Measurements from ENCODE around the gene ATG3. TPM values are rescaled to one million over a fixed set of nuclear protein-coding genes. Genes with fewer than 3 reads are reported as not detected.
"Not testable (repeated sequence)": the region's sequence is repeated elsewhere in the genome, so short reads cannot be mapped to it uniquely, and the experiment has no call there.

ATG3 gene
- total RNA-seq, 2 donors from 2014 or later: 45.7 to 73.5 TPM

DNA sequence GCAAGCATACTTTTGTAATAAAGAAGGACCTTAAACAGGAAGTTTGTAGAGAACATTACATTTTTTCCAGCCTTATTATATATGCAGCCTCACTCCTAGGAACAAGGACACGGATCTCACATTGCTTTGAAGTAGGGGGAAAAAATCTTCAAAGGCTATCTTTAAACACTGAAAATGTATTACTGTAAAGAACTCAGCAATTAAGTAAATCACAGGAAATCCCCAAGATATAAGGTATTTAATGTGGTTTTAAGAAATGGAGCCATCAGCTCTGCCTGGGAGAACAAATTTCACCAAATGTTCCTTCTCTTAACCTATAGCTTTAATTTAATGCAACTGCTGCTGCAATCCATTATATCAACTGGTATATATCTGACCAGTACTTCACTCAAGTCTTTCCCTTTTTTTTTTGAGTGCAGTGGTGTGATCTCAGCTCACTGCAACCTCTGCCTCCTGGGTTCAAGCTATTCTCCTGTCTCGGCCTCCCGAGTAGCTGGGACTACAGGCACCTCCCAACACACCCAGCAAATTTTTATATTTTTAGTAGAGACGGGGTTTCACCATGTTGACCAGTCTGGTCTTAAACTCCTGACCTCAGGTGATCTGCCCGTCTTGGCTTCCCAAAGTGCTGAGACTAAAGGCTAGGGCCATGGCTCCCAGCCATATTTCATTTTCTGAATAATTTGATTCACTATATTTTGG, 65.2 kb downstream of the ATG3 start:
- TF ChIP-seq, protein P1, sequence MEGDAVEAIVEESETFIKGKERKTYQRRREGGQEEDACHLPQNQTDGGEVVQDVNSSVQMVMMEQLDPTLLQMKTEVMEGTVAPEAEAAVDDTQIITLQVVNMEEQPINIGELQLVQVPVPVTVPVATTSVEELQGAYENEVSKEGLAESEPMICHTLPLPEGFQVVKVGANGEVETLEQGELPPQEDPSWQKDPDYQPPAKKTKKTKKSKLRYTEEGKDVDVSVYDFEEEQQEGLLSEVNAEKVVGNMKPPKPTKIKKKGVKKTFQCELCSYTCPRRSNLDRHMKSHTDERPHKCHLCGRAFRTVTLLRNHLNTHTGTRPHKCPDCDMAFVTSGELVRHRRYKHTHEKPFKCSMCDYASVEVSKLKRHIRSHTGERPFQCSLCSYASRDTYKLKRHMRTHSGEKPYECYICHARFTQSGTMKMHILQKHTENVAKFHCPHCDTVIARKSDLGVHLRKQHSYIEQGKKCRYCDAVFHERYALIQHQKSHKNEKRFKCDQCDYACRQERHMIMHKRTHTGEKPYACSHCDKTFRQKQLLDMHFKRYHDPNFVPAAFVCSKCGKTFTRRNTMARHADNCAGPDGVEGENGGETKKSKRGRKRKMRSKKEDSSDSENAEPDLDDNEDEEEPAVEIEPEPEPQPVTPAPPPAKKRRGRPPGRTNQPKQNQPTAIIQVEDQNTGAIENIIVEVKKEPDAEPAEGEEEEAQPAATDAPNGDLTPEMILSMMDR (IDR thresholded peaks at IDR 0.05): no peak
- TF ChIP-seq POLR2AphosphoS5 (IDR thresholded peaks at IDR 0.05): no peak
- no peak for TF ChIP-seq POLR2A (IDR thresholded peaks at IDR 0.05)
- 85% methylated on average over 5 of the region's 5 CpGs for WGBS
- no peaks in the 10 kb centered on the region for H3K36me3 ChIP-seq
- no peak overlapping the region for H3K4me3 ChIP-seq
- intact Hi-C loops (cut with DNase I): no loop called here
- no peaks in the 10 kb centered on the region for H3K9me3 ChIP-seq
- H3K27me3 ChIP-seq (replicated peaks; ENCODE audit: insufficient read depth): no peaks in the 10 kb centered on the region
- no peaks in the 10 kb centered on the region for H3K4me1 ChIP-seq (replicated peaks)
- no peak overlapping the region for H3K27ac ChIP-seq
- no peak for DNase-seq (ENCODE audit: low spot score)

DNA sequence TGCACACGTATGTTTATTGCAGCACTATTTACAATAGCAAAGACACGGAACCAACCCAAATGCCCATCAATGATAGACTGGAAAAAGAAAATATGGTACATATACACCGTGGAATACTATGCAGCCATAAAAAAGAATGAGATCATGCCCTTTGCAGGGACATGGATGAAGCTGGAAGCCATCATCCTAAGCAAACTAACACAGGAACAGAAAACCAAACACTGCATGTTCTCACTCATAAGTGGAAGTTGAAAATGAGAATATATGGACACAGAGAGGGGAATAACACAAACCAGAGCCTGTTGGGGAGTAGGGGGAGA, 67.4 kb downstream of the ATG3 start:
- H3K4me3 ChIP-seq; H3K27me3 ChIP-seq (replicated peaks; ENCODE audit: insufficient read depth); H3K27ac ChIP-seq; intact Hi-C loops (cut with DNase I); H3K36me3 ChIP-seq; H3K9me3 ChIP-seq; H3K4me1 ChIP-seq (replicated peaks); DNase-seq (ENCODE audit: low spot score): not testable (repeated sequence)
- 96% methylated on average over 3 of the region's 3 CpGs for WGBS

DNA sequence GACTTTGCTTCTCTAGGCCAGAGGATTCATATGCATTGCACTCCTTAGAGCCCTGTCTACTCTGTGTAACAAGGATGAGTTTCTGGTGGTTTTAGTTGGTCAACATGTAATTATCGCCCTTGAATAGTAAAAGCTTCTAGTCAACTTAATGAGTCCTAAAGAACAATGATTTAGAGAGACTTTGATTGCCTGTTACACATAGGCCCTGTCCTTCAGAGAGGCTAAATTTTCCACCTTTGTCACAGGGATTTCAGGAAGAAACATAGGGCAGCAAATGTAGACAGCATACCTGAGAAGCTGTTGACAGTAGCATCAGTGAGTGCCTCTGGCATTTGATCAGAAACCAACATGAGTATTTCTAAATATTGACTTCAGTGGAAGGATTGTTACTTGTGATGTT, 69.6 kb downstream of the ATG3 start:
- WGBS: 100% methylated on average over 1 of the region's 1 CpG
- Histone ChIP-seq H3K27me3 (replicated peaks; ENCODE audit: insufficient read depth) (no peaks in the 10 kb centered on the region), H3K4me3 (no peak overlapping the region), H3K4me1 (replicated peaks) (no peaks in the 10 kb centered on the region), H3K36me3 (no peaks in the 10 kb centered on the region), H3K9me3 (no peaks in the 10 kb centered on the region), H3K27ac (no peak overlapping the region)
- no peak for DNase-seq (ENCODE audit: low spot score)
- TF ChIP-seq, protein P1 (IDR thresholded peaks at IDR 0.05): no peak
- no peak for TF ChIP-seq POLR2AphosphoS5 (IDR thresholded peaks at IDR 0.05)
- no peak for TF ChIP-seq POLR2A (IDR thresholded peaks at IDR 0.05)
- intact Hi-C loops (cut with DNase I): no loop called here

DNA sequence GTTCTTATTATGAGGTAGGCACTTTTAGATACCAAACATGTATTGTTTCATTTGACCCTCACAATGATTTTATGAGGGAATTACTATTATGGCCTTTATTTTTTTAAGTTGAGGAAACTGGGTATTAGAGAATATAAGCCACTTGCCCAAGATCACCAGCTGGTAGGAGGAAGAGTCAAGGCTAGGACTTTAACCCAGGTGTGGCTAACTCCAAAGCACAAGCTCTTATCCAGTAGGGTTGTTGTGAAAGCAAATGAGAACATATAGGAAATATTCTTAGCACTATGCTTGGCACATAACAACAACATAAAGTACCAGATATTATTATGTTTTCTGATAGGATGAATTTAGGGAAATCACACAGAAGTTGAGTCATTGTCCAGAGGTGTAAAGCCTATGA, 70.4 kb downstream of the ATG3 start:
- Histone ChIP-seq H3K9me3 (no peaks in the 10 kb centered on the region), H3K36me3 (no peaks in the 10 kb centered on the region), H3K27me3 (replicated peaks; ENCODE audit: insufficient read depth) (no peaks in the 10 kb centered on the region), H3K27ac (no peak overlapping the region), H3K4me3 (no peak overlapping the region), H3K4me1 (replicated peaks) (no peaks in the 10 kb centered on the region)
- DNase-seq (ENCODE audit: low spot score): no peak
- TF ChIP-seq, protein P1 (IDR thresholded peaks at IDR 0.05): no peak
- TF ChIP-seq POLR2AphosphoS5 (IDR thresholded peaks at IDR 0.05) (no peak), POLR2A (IDR thresholded peaks at IDR 0.05) (no peak)
- intact Hi-C loops (cut with DNase I): no loop called here

DNA sequence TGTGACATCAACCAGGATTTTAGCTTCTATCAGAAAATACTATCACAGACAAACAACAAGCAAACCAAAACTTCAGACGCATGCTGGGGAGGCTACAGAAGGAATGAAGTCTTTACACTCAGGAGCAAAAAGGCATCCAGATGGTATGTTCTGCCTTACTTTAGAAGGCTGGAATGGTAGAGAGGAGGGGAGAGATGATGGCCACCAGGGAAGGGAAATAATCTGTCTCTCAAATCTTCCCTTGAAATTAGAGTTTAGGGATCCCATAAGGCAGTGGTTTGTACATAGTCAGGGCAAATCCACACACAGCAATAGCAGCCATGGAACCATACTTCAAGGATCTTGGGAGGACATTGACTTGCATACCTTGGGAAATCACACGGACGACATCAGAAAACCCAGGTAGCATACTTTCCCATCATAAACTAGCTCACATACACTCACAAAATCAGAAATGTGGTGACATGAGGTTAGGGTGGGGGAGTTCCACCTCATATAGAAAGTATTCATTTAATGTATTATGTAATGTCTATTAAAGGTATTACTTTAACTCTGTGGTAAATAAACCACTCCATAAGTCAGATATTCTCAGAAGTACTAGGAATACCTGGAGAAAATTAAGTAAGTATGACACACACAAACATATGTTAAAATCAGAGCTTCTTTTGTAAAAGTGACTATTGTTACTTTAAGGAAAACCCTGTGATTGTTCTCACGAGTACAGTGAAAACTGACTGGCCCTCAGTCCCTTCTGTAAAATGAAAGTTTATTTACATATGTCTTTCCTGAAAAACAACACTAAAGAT, 71.9 kb downstream of the ATG3 start:
- WGBS: 76% methylated on average over 4 of the region's 4 CpGs
- H3K9me3 ChIP-seq: no peaks in the 10 kb centered on the region
- no peak overlapping the region for H3K4me3 ChIP-seq
- no peaks in the 10 kb centered on the region for H3K27me3 ChIP-seq (replicated peaks; ENCODE audit: insufficient read depth)
- no peak for DNase-seq (ENCODE audit: low spot score)
- no peaks in the 10 kb centered on the region for H3K36me3 ChIP-seq
- H3K27ac ChIP-seq: no peak overlapping the region
- TF ChIP-seq, protein P1 (IDR thresholded peaks at IDR 0.05): no peak
- TF ChIP-seq POLR2AphosphoS5 (IDR thresholded peaks at IDR 0.05) (no peak), POLR2A (IDR thresholded peaks at IDR 0.05) (no peak)
- no peaks in the 10 kb centered on the region for H3K4me1 ChIP-seq (replicated peaks)
- intact Hi-C loops (cut with DNase I): no loop called here

Data from prostate gland (tissue), 2 donors.